Naive B cell (primary cell): ENCODE results near the gene ZNF792. TPM values are rescaled to one million over a fixed set of nuclear protein-coding genes. Genes with fewer than 3 reads are reported as not detected.
A peak's percentile ranks its signal among the peaks of the same experiment; 100 is the strongest.
"Not testable (repeated sequence)": the region's sequence is repeated elsewhere in the genome, so short reads cannot be mapped to it uniquely, and the experiment has no call there.

ENCODE experiments used
- ATAC-seq, 2 donors: fragments of 150-1000 bp; cut with Tn5 transposase; 2 replicates each; pipeline ENCODE4 v1.10.0; 2021; ENCODE audit warnings: low read depth in 2 of 2, mild to moderate bottlenecking in 2 of 2, moderate library complexity in 2 of 2
- DNase-seq: peaks from one replicate; pipeline ENCODE4 v3.0.0; 2022
- H3K27ac Mint-ChIP-seq, 6 donors: one replicate each; pipeline ENCODE4 v1.8.0; 2020 to 2022; ENCODE audit warnings: mild to moderate bottlenecking in 6 of 6, mixed read lengths in 6 of 6, moderate library complexity in 5 of 6, inconsistent platforms in 2 of 6
- H3K27me3 Mint-ChIP-seq, 3 donors: one replicate each; pipeline ENCODE4 v1.8.0; 2021 to 2022; ENCODE audit warnings: mixed read lengths in 3 of 3, mild to moderate bottlenecking in 1 of 3
- H3K36me3 Mint-ChIP-seq, 2 donors: one replicate each; pipeline ENCODE4 v1.8.0; 2020 to 2022; ENCODE audit warnings: mixed read lengths in 2 of 2, inconsistent platforms in 1 of 2, mild to moderate bottlenecking in 1 of 2
- H3K4me1 Mint-ChIP-seq, 3 donors: one replicate each; pipeline ENCODE4 v1.8.0; 2020 to 2022; ENCODE audit warnings: mixed read lengths in 3 of 3, inconsistent platforms in 1 of 3, mild to moderate bottlenecking in 1 of 3, moderate library complexity in 1 of 3
- H3K4me3 Mint-ChIP-seq, 8 donors: one replicate each; pipeline ENCODE4 v1.8.0; 2020 to 2022; ENCODE audit warnings: mild to moderate bottlenecking in 8 of 8, mixed read lengths in 8 of 8, moderate library complexity in 8 of 8, inconsistent platforms in 2 of 8
- H3K9me3 Mint-ChIP-seq, 7 donors: one replicate each; pipeline ENCODE4 v1.8.0; 2020 to 2022; ENCODE audit warnings: mixed read lengths in 7 of 7, mild to moderate bottlenecking in 5 of 7, inconsistent platforms in 2 of 7, moderate library complexity in 1 of 7
- polyA plus RNA-seq, 6 donors: library from polyadenylated mRNA; unstranded; fragments of 300-500 nt; fragmentation: Illumina TruSeq; gene quantifications; one replicate each; pipeline ENCODE4 v1.2.3, GENCODE V29; 2021; ENCODE audit warnings: low read depth in 6 of 6

ZNF792 gene
- polyA plus RNA-seq, 6 donors from 2014 or later, result 6.7 to 14.7 (median 8.8) TPM

DNA sequence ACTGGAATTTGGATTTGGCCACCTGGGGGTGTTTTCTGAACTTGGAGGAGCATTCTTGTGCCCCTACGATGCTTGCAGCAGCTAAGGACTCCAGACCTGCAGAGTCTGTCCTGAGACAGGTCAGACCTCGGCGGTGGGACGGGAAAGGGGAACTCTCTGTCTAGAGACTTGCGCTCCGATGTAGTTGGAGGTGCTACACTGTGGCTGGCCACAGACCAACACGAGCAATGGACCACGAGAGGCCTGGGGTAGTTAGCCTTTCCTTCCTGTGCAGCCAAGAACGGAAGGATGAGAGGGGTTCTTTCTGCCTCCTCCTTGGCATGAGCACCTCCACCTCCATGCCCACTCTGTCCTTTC, 30.2 kb upstream of the ZNF792 start:
- no peak for ATAC-seq
- peaks cover 18 to 26% (median 25%) of the 10 kb centered on the region in 3 donors for H3K4me1 Mint-ChIP-seq
- no peak for DNase-seq
- H3K27ac Mint-ChIP-seq, result no peak overlapping the region
- H3K27me3 Mint-ChIP-seq, result no peaks in the 10 kb centered on the region
- H3K9me3 Mint-ChIP-seq, result peaks cover 0 to 1% (median 0%) of the 10 kb centered on the region in 7 donors
- H3K4me3 Mint-ChIP-seq, result no peak overlapping the region
- no peaks in the 10 kb centered on the region for H3K36me3 Mint-ChIP-seq

DNA sequence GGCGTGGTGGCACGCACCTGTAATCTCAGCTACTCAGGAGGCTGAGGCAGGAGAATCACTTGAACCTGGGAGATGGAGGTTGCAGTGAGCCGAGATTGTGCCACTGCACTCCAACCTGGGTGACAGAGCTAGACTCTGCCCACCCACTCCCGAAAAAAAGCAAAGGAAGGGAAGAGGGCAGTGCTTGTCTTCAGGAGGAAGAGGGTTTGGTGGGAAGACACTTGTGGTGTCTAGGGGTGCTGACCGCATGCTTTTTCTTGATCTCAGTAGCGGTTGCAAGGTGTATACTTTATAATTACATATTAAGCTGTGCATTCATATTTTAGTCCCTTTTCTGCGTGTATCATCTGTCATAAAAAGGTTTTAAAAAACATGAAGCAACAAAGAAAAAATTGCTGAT, 28.6 kb upstream of the ZNF792 start:
- H3K9me3 Mint-ChIP-seq, H3K27ac Mint-ChIP-seq, H3K4me1 Mint-ChIP-seq, ATAC-seq, DNase-seq, H3K4me3 Mint-ChIP-seq, H3K27me3 Mint-ChIP-seq, H3K36me3 Mint-ChIP-seq: not testable (repeated sequence)

DNA sequence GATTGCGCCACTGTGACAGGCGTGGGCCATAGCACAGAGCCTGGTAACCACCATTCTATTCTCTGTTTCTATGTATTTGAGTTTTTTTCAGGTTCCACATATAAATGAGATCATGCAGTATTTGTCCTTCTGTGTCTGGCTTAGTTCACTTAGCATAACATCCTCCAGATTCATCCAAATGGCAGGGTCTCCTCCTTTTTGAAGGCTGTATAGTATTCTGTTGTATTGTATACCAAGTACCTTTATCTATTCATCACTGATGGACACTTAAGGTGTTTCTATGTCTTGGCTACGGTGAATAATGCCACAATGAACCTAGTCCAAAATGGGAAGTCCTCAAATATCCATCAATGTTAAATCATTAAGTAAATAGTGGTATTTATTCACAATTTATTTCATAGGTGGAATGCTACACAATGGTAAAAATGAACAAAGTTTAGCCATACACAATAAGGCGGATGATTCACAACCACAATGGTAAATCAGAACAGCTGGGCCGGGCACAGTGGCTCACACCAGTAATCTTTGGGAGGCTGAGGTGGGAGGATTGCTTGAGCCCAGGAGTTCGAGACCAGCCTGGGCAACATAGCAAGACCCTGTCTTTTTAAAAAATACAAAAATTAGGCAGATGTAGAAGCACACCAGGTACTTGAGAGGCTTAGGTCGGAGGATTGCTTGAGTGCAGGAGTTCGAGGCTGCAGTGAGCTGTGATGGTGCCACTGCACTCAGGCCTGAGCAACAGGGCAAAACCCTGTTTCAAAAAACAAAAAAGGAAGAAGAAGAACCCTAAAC, 27.7 kb upstream of the ZNF792 start:
- peaks cover 0 to under 1% (median 0%) of the 10 kb centered on the region in 3 donors for H3K4me1 Mint-ChIP-seq
- H3K36me3 Mint-ChIP-seq, result no peaks in the 10 kb centered on the region
- H3K4me3 Mint-ChIP-seq, result peak overlapping the region in 1 of 8 donors; percentile 37
- no peak for DNase-seq
- H3K27ac Mint-ChIP-seq, result peak overlapping the region in 1 of 6 donors; percentile 8
- no peak for ATAC-seq
- H3K9me3 Mint-ChIP-seq, result peaks cover 0 to 1% (median 0%) of the 10 kb centered on the region in 7 donors
- no peaks in the 10 kb centered on the region for H3K27me3 Mint-ChIP-seq

DNA sequence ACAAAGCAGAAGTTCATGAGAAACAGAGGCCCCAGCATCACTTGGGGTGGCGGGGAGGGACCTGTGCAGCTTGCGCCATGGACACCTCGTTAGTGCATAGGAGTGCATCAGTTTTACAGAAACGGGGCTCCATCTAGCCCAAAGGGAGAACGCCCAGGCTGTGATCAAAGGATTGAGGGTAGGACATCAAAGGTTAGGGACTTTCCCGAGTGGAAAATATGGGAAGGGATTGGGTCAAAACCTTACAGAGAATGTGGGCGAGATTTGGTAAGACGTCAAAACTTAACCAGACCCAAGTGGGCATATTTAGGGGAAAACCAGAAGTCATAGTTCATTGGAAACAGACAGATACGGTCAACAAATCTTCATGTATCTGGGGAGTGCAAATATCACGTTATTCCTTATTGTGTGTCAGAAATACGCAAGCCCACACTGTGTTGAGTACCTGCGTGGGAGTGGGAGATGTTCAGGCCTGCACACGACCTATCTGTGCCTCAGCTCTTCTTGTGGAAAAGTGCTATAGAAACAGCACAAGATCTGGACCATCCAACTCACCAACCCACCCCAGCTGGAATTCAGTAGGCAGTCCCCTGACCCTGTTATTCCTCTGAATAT, 26.7 kb upstream of the ZNF792 start:
- Mint-ChIP-seq H3K9me3 (peaks cover 0 to 1% (median 0%) of the 10 kb centered on the region in 7 donors), H3K36me3 (no peaks in the 10 kb centered on the region), H3K4me1 (peaks cover under 1 to 3% (median 2%) of the 10 kb centered on the region in 3 donors), H3K27me3 (no peaks in the 10 kb centered on the region), H3K4me3 (no peak overlapping the region), H3K27ac (peak overlapping the region in 1 of 6 donors; percentile 10)
- DNase-seq, result no peak
- ATAC-seq, result no peak

DNA sequence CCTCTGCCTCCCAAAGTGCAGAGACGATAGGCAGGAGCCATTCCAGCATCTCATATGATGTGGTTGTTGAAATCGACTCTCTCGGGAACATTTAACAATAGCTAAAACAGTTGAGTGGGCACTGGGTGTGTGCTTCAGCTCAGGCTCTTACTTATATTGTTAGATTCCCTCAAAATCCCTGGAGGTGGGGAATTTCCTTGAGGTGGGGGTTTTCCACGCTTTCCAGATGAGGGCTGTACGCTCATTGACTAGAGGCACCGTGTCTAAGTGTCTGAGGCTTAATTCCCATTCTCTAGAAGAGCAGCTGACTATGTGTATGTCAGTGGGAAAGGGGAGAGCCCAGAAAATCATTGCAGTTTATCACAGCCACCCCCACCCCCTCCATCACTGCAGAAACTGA, 25.3 kb upstream of the ZNF792 start:
- no peak overlapping the region for H3K4me3 Mint-ChIP-seq
- peaks cover 0 to under 1% (median 0%) of the 10 kb centered on the region in 3 donors for H3K27me3 Mint-ChIP-seq
- DNase-seq, result no peak
- ATAC-seq, result no peak
- no peaks in the 10 kb centered on the region for H3K36me3 Mint-ChIP-seq
- peaks cover 0 to 1% (median 0%) of the 10 kb centered on the region in 7 donors for H3K9me3 Mint-ChIP-seq
- no peak overlapping the region for H3K27ac Mint-ChIP-seq
- H3K4me1 Mint-ChIP-seq, result peaks cover 4 to 9% (median 5%) of the 10 kb centered on the region in 3 donors

DNA sequence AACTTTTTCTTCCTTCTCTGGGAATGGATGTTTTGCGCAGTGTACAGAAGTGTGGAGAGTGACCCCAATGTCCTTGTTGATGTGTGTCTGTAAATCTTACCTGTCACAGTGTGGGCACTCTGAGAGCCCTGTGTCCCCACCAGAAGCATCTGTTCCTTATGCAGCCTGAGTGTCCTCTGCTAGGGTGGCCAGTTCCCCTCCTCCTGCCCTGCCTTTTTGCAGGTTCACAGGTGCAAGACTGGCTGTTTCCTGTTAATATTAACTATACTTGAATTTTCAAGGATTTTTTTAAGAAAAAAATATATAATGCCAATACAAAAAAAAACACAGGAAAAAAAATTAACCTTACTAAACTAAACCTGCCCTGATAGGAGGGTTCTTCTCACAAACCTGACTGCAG, 24.1 kb upstream of the ZNF792 start:
- H3K4me3 Mint-ChIP-seq, result no peak overlapping the region
- ATAC-seq, result no peak

DNA sequence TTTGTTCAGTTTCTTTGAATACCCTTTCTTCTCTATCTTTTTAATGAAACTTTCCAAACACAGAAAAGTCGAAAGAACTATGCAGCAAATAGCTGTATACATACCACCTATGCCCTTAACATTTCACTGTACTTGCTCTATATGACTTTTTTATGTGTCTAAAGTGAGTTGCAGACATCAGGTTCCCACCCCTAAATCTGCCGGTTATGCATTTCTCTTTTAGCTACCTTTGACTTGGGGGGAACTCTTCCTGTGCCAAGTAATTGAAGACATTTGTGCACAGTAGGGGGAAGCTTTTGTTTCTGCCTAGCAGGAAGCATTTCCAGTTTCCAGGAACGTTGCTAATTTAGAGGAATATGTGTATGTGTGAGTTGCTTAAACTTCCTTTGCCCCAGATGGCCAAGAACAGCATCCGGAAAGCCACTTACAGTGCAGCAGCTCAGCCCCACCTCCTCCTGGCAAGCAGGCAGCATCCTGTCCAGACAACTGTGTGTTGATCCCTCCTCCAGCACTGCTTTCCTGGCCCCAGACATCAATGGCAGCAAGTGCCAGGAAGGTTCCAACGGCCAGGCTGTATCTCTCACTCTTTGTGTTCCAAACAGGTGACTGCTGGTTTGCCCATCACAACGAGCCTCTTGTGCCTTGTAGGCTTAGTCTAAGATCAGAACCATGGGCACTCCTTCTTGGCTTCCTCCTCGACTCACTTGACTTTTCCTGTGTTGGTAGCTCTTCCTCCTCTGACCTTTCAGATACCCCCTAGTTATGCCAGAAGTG, 21.4 kb upstream of the ZNF792 start:
- peaks cover 4 to 12% (median 5%) of the 10 kb centered on the region in 3 donors for H3K4me1 Mint-ChIP-seq
- peak overlapping the region in 3 of 6 donors; percentile 2 to 29 (median 27) for H3K27ac Mint-ChIP-seq
- ATAC-seq, result no peak

More for the DNA sequence above, 24.1 kb upstream of the ZNF792 start:
- Mint-ChIP-seq H3K36me3 (no peaks in the 10 kb centered on the region), H3K9me3 (peaks cover 0 to 3% (median 0%) of the 10 kb centered on the region in 7 donors), H3K27me3 (peaks cover 0 to 5% (median 0%) of the 10 kb centered on the region in 3 donors), H3K4me1 (peaks cover 4 to 12% (median 5%) of the 10 kb centered on the region in 3 donors), H3K27ac (no peak overlapping the region)
- DNase-seq, result no peak

DNA sequence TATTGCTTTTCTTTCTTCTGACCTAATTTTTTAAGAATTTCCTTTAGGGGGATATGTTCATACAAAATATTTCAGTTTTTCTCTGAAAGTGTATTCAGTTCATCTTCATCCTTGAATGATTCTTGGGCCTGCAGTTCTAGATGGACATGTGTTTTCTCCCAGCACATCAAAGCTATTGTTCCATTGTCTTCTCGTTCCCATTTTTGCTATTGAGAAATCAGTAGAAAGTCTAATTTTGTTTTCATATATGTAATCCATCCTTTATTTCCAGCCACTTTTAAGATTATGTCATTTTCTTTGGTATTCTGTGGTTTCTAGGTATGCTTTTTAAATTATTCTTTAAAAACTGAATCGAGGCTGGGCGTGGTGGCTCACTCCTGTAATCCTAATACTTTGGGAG, 20.3 kb upstream of the ZNF792 start:
- no peak for DNase-seq
- Mint-ChIP-seq H3K4me1 (peaks cover 4 to 12% (median 5%) of the 10 kb centered on the region in 3 donors), H3K27me3 (peaks cover 8 to 12% (median 8%) of the 10 kb centered on the region in 3 donors), H3K9me3 (peaks cover 0 to 3% (median 0%) of the 10 kb centered on the region in 7 donors), H3K36me3 (no peaks in the 10 kb centered on the region), H3K27ac (peak overlapping the region in 1 of 6 donors; percentile 54), H3K4me3 (no peak overlapping the region)
- no peak for ATAC-seq

More for the DNA sequence above, 21.4 kb upstream of the ZNF792 start:
- Mint-ChIP-seq H3K27me3 (peaks cover 0 to 5% (median 0%) of the 10 kb centered on the region in 3 donors), H3K36me3 (no peaks in the 10 kb centered on the region), H3K9me3 (peaks cover 0 to 3% (median 0%) of the 10 kb centered on the region in 7 donors), H3K4me3 (no peak overlapping the region)
- no peak for DNase-seq

DNA sequence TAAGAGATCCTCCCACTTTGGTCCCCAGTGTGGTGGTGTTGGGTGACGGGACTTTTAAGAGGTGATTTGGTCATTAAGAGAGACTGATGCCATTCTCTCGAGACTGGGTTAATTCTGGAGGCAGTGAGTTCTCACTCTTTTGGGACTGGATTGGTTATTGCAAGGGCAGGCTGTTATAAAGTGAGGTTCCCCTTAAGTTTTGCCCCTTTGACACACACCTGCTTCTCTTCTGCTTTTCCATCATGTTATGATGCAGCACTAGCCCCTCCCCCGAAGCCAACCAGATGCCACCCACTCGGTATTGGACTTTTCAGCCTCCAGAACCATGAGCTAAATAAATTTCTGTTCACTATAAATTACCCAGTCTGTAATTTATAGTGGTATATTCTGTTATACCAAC, 19.8 kb upstream of the ZNF792 start:
- peak; percentile 52 to 55 for ATAC-seq
- Mint-ChIP-seq H3K9me3 (peaks cover 0 to 3% (median 0%) of the 10 kb centered on the region in 7 donors), H3K4me1 (peaks cover 4 to 12% (median 5%) of the 10 kb centered on the region in 3 donors), H3K27me3 (peaks cover 8 to 16% (median 14%) of the 10 kb centered on the region in 3 donors), H3K27ac (no peak overlapping the region), H3K4me3 (no peak overlapping the region), H3K36me3 (no peaks in the 10 kb centered on the region)
- no peak for DNase-seq

DNA sequence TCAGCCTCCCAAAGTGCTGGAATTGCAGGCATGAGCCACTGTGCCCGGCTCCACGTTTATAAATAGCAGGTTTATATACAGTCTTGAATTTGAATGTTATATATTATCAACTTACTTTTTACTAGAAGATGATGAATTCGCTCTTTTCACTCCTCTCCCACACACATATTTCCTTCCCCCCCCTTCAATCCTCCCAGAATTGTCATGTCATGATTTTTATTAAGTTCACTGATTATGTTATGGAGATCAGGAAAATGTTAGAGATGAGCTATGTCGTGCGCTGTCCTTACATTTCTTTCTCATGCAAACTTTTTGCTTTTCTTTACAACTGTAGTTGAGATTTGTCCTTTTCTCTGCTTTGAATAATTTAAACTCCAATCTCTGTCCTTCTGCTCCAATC, 18.2 kb upstream of the ZNF792 start:
- Mint-ChIP-seq H3K9me3 (peaks cover 0 to 3% (median 0%) of the 10 kb centered on the region in 7 donors), H3K27ac (no peak overlapping the region), H3K4me1 (peaks cover 4 to 12% (median 5%) of the 10 kb centered on the region in 3 donors), H3K27me3 (peaks cover 8 to 16% (median 14%) of the 10 kb centered on the region in 3 donors), H3K4me3 (no peak overlapping the region), H3K36me3 (no peaks in the 10 kb centered on the region)
- DNase-seq (no peak), ATAC-seq (no peak)

DNA sequence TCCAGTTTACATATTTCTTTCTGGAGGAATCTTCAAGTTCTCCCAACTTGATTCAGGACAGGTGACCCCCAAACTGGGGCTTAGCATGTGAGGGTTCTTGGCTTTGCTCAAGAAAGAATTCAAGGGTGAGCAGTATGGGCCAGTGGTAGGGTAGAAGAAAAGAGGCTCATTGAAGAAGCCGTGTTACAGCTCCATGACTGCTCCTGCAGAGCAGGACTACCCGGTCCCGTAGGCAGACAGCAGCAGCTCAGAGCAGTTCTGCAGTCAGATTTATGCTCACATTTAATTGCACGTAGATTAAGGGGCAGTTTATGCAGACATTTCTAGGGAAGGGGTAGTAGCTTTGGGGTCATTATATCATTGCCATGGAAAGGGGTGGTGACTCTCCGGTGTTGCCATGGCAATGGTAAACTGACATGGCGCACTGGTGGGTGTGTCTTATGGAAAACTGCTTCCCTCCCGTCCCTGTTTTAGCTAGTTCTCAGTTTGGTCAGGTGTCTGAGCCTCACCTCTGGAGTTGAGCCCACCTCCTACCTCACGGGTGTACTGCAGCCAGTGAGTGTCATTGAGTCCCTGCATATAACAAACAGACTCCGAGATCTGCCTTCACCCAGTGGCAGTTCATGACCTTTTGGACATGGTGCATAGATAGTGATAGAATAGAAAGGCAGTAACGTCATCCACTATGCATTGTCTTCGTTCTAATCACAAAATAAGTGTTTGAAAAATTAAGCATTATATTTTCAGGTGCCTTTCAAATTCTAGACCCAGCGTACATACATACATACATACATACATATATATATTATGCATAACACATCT, 16.0 kb upstream of the ZNF792 start:
- Mint-ChIP-seq H3K9me3 (peaks cover 0 to 5% (median 2%) of the 10 kb centered on the region in 7 donors), H3K36me3 (peaks cover 0 to 5% of the 10 kb centered on the region in 2 donors), H3K27me3 (peaks cover 8 to 16% (median 14%) of the 10 kb centered on the region in 3 donors), H3K27ac (no peak overlapping the region), H3K4me1 (peaks cover 0 to 4% (median 0%) of the 10 kb centered on the region in 3 donors), H3K4me3 (no peak overlapping the region)
- ATAC-seq (no peak), DNase-seq (no peak)

DNA sequence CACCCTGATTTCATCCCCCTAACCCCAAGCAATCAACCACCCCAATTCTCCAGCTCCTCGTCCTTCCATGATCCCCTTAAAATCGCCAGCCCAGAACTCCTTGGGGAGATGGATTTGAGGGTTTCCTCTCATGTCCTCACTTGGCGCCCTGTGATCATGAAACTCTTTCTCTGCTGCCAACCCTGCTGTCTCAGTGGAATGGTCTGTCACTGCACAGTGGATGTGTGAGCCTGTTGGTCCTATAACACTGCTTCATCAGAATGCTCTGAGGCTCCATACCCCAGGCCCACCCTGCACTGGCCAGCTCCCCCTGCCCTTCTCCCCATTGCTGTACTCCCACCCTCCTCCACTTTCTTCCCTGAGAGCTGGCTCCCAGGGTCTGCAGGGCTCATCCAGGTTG, 12.6 kb upstream of the ZNF792 start:
- peaks cover 8 to 10% (median 9%) of the 10 kb centered on the region in 3 donors for H3K4me1 Mint-ChIP-seq
- peak overlapping the region in 1 of 6 donors; percentile 35 for H3K27ac Mint-ChIP-seq
- H3K4me3 Mint-ChIP-seq, result no peak overlapping the region
- H3K27me3 Mint-ChIP-seq, result peaks cover 11 to 14% (median 13%) of the 10 kb centered on the region in 3 donors
- DNase-seq (no peak), ATAC-seq (no peak)
- H3K36me3 Mint-ChIP-seq, result peaks cover 0 to 5% of the 10 kb centered on the region in 2 donors
- peaks cover 0 to 5% (median 0%) of the 10 kb centered on the region in 7 donors for H3K9me3 Mint-ChIP-seq
